C1 segment of cervical spinal cord (tissue), 14 donors: Measurements from ENCODE around the gene MEF2D.

Experiments used
- DNase-seq, 14 donors: peaks; one replicate each; lab custom pipeline; 2025; lab: John Stamatoyannopoulos, UW

MEF2D gene

GRCh38 chr1:156430866-156431265, 69.7 kb downstream of the MEF2D start:
- peak in 3 of 14 donors; percentile 34 to 58 (median 45) for DNase-seq

- peak in 5 of 14 donors; percentile 36 to 58 (median 56) for DNase-seq
Measured at GRCh38 chr1:156430303-156430702, 70.3 kb downstream of the MEF2D start.

GRCh38 chr1:156429313-156430060, 71.1 kb downstream of the MEF2D start:
- peak in 4 of 14 donors; percentile 37 to 53 (median 49) for DNase-seq

GRCh38 chr1:156428746-156429288, 71.8 kb downstream of the MEF2D start:
- no peak for DNase-seq

GRCh38 chr1:156427957-156428356, 72.6 kb downstream of the MEF2D start:
- no peak for DNase-seq

- DNase-seq, result no peak
Measured at GRCh38 chr1:156425943-156426342, 74.6 kb downstream of the MEF2D start.

GRCh38 chr1:156424806-156425432, 75.7 kb downstream of the MEF2D start:
- no peak for DNase-seq

GRCh38 chr1:156423422-156424352, 76.9 kb downstream of the MEF2D start:
- DNase-seq, result no peak

- peak in 2 of 14 donors; percentile 40 to 52 for DNase-seq
Measured at GRCh38 chr1:156422602-156423091, 77.9 kb downstream of the MEF2D start.

GRCh38 chr1:156421939-156422601, 78.5 kb downstream of the MEF2D start:
- no peak for DNase-seq

GRCh38 chr1:156421062-156421938, 79.3 kb downstream of the MEF2D start:
- peak; percentile 35 to 91 (median 83) for DNase-seq

- peak in 2 of 14 donors; percentile 35 to 50 for DNase-seq
Measured at GRCh38 chr1:156420205-156421061, 80.1 kb downstream of the MEF2D start.

- peak in 2 of 14 donors; percentile 42 to 56 for DNase-seq
Measured at GRCh38 chr1:156419854-156420204, 80.7 kb downstream of the MEF2D start.

GRCh38 chr1:156418416-156419070, 82.0 kb downstream of the MEF2D start:
- DNase-seq, result no peak

- DNase-seq, result peak in 1 of 14 donors; percentile 70
Measured at GRCh38 chr1:156417401-156418020, 83.1 kb downstream of the MEF2D start.

- DNase-seq, result peak in 1 of 14 donors; percentile 41
Measured at GRCh38 chr1:156416993-156417392, 83.6 kb downstream of the MEF2D start.

GRCh38 chr1:156414461-156415064, 86.0 kb downstream of the MEF2D start:
- peak in 2 of 14 donors; percentile 36 to 46 for DNase-seq
